ENCODE results near the gene WDHD1.

DNA sequence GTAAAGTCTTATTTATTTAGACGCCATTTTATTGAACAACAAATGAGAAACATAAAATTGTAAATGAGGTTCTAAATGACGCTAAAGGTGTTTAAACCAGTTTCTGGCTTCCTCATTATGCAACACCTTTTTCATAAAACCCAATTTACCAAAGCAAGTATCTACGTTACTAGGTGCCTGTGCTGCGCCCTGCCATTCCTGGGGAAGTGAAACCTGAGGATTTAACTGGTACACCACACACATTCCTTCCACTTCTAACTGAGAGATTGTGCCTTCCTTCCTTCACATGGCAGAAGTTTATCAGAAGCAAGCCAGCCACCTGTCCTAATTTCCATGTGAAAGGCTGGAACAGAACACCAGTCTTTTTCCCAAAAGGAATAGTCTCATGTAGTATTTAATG lies 84.0 kb downstream of the WDHD1 start:
- TF ChIP-seq RARB (CRISPR knock-in tag; IDR thresholded peaks at IDR 0.05) (no peak), ZFP3 (CRISPR knock-in tag; IDR thresholded peaks at IDR 0.05) (no peak), CSDC2 (CRISPR knock-in tag; IDR thresholded peaks at IDR 0.05) (no peak), ISL1 (CRISPR knock-in tag; IDR thresholded peaks at IDR 0.05) (no peak), ZFP30 (CRISPR knock-in tag; IDR thresholded peaks at IDR 0.05) (no peak), ZNF70 (CRISPR knock-in tag; IDR thresholded peaks at IDR 0.05) (no peak), ESRRG (CRISPR knock-in tag; IDR thresholded peaks at IDR 0.05) (no peak)
- TF ChIP-seq, protein P1, sequence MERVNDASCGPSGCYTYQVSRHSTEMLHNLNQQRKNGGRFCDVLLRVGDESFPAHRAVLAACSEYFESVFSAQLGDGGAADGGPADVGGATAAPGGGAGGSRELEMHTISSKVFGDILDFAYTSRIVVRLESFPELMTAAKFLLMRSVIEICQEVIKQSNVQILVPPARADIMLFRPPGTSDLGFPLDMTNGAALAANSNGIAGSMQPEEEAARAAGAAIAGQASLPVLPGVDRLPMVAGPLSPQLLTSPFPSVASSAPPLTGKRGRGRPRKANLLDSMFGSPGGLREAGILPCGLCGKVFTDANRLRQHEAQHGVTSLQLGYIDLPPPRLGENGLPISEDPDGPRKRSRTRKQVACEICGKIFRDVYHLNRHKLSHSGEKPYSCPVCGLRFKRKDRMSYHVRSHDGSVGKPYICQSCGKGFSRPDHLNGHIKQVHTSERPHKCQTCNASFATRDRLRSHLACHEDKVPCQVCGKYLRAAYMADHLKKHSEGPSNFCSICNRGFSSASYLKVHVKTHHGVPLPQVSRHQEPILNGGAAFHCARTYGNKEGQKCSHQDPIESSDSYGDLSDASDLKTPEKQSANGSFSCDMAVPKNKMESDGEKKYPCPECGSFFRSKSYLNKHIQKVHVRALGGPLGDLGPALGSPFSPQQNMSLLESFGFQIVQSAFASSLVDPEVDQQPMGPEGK (CRISPR knock-in tag; IDR thresholded peaks at IDR 0.05; ENCODE audit: borderline replicate concordance): no peak
- TF ChIP-seq, protein P2, sequence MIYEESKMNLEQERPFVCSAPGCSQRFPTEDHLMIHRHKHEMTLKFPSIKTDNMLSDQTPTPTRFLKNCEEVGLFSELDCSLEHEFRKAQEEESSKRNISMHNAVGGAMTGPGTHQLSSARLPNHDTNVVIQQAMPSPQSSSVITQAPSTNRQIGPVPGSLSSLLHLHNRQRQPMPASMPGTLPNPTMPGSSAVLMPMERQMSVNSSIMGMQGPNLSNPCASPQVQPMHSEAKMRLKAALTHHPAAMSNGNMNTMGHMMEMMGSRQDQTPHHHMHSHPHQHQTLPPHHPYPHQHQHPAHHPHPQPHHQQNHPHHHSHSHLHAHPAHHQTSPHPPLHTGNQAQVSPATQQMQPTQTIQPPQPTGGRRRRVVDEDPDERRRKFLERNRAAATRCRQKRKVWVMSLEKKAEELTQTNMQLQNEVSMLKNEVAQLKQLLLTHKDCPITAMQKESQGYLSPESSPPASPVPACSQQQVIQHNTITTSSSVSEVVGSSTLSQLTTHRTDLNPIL (CRISPR knock-in tag; IDR thresholded peaks at IDR 0.05; ENCODE audit: low read depth): no peak
- TF ChIP-seq, protein P3, sequence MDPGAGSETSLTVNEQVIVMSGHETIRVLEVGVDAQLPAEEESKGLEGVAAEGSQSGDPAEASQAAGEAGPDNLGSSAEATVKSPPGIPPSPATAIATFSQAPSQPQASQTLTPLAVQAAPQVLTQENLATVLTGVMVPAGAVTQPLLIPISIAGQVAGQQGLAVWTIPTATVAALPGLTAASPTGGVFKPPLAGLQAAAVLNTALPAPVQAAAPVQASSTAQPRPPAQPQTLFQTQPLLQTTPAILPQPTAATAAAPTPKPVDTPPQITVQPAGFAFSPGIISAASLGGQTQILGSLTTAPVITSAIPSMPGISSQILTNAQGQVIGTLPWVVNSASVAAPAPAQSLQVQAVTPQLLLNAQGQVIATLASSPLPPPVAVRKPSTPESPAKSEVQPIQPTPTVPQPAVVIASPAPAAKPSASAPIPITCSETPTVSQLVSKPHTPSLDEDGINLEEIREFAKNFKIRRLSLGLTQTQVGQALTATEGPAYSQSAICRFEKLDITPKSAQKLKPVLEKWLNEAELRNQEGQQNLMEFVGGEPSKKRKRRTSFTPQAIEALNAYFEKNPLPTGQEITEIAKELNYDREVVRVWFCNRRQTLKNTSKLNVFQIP (CRISPR knock-in tag; IDR thresholded peaks at IDR 0.05; ENCODE audit: borderline replicate concordance, low read depth): no peak
- TF ChIP-seq, protein P4, sequence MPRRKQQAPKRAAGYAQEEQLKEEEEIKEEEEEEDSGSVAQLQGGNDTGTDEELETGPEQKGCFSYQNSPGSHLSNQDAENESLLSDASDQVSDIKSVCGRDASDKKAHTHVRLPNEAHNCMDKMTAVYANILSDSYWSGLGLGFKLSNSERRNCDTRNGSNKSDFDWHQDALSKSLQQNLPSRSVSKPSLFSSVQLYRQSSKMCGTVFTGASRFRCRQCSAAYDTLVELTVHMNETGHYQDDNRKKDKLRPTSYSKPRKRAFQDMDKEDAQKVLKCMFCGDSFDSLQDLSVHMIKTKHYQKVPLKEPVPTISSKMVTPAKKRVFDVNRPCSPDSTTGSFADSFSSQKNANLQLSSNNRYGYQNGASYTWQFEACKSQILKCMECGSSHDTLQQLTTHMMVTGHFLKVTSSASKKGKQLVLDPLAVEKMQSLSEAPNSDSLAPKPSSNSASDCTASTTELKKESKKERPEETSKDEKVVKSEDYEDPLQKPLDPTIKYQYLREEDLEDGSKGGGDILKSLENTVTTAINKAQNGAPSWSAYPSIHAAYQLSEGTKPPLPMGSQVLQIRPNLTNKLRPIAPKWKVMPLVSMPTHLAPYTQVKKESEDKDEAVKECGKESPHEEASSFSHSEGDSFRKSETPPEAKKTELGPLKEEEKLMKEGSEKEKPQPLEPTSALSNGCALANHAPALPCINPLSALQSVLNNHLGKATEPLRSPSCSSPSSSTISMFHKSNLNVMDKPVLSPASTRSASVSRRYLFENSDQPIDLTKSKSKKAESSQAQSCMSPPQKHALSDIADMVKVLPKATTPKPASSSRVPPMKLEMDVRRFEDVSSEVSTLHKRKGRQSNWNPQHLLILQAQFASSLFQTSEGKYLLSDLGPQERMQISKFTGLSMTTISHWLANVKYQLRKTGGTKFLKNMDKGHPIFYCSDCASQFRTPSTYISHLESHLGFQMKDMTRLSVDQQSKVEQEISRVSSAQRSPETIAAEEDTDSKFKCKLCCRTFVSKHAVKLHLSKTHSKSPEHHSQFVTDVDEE (CRISPR knock-in tag; IDR thresholded peaks at IDR 0.05): no peak

Data from SK-N-SH treated with all-trans-retinoic acid at 6 μM for 48 hours (cell line).